ENCODE measurements around the gene CCDC60.

DNA sequence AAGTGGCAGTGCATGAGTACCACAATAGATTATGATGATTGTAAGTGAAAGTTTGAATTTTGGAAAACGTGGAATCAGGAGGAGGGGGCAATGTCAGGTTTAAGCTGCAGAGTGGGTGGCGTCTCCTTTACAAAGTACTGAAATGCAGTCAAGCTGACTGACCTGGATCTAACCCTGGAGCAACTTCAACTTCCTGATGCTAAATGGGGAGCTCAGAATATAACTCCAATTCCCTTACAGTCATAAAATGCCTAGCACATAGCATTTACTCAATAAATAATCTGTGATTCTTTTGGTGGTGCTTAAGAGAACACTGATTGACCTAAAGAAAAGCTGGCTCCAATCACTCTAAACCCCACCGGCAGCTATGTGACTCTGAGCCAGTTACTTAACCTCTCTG lies 38.5 kb downstream of the CCDC60 start:
- TF ChIP-seq, protein P1, sequence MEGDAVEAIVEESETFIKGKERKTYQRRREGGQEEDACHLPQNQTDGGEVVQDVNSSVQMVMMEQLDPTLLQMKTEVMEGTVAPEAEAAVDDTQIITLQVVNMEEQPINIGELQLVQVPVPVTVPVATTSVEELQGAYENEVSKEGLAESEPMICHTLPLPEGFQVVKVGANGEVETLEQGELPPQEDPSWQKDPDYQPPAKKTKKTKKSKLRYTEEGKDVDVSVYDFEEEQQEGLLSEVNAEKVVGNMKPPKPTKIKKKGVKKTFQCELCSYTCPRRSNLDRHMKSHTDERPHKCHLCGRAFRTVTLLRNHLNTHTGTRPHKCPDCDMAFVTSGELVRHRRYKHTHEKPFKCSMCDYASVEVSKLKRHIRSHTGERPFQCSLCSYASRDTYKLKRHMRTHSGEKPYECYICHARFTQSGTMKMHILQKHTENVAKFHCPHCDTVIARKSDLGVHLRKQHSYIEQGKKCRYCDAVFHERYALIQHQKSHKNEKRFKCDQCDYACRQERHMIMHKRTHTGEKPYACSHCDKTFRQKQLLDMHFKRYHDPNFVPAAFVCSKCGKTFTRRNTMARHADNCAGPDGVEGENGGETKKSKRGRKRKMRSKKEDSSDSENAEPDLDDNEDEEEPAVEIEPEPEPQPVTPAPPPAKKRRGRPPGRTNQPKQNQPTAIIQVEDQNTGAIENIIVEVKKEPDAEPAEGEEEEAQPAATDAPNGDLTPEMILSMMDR (IDR thresholded peaks at IDR 0.05), result no peak
- no peak for TF ChIP-seq POLR2A (IDR thresholded peaks at IDR 0.05)

All from adrenal gland (tissue), 5 donors.